ENCODE measurements around the gene SLC7A11. TPM values are rescaled to one million over a fixed set of nuclear protein-coding genes. Genes with fewer than 3 reads are reported as not detected.
"Not testable (repeated sequence)": the region's sequence is repeated elsewhere in the genome, so short reads cannot be mapped to it uniquely, and the experiment has no call there.

Gene SLC7A11
- total RNA-seq, 1 donor from 2014 or later: 0.75 TPM

GRCh38 chr4:138222046-138222445 is 20.1 kb downstream of the SLC7A11 start:
- no peak for DNase-seq (ENCODE audit: low spot score in 2 of 2)
- H3K27me3 ChIP-seq: no peaks in the 10 kb centered on the region
- peak overlapping the region in 1 of 2 donors; percentile 6 for H3K27ac ChIP-seq
- no peak overlapping the region for H3K4me3 ChIP-seq
- peaks cover 0 to 2% of the 10 kb centered on the region in 2 donors for H3K4me1 ChIP-seq
- no peaks in the 10 kb centered on the region for H3K36me3 ChIP-seq
- intact Hi-C loops (cut with DNase I): no loop called here
- no peaks in the 10 kb centered on the region for H3K9me3 ChIP-seq
- TF ChIP-seq CTCF (IDR thresholded peaks at IDR 0.05): no peak

GRCh38 chr4:138218976-138219375 is 23.2 kb downstream of the SLC7A11 start:
- H3K27me3 ChIP-seq: no peaks in the 10 kb centered on the region
- no peak for TF ChIP-seq CTCF (IDR thresholded peaks at IDR 0.05)
- H3K9me3 ChIP-seq: no peaks in the 10 kb centered on the region
- DNase-seq (ENCODE audit: low spot score in 2 of 2): no peak
- intact Hi-C loops (cut with DNase I): no loop called here
- peaks cover 0 to 6% of the 10 kb centered on the region in 2 donors for H3K4me1 ChIP-seq
- H3K4me3 ChIP-seq: no peak overlapping the region
- no peaks in the 10 kb centered on the region for H3K36me3 ChIP-seq
- H3K27ac ChIP-seq: no peak overlapping the region

- Histone ChIP-seq H3K4me3 (no peak overlapping the region), H3K4me1 (peaks cover 0 to 6% of the 10 kb centered on the region in 2 donors), H3K27ac (no peak overlapping the region), H3K27me3 (no peaks in the 10 kb centered on the region), H3K36me3 (no peaks in the 10 kb centered on the region), H3K9me3 (no peaks in the 10 kb centered on the region)
- intact Hi-C loops (cut with DNase I): no loop called here
- DNase-seq (ENCODE audit: low spot score in 2 of 2): no peak
- TF ChIP-seq CTCF (IDR thresholded peaks at IDR 0.05): no peak
Measured at GRCh38 chr4:138217567-138217966, 24.6 kb downstream of the SLC7A11 start.

- no peak overlapping the region for H3K4me3 ChIP-seq
Measured at GRCh38 chr4:138216272-138216867, 25.8 kb downstream of the SLC7A11 start.

GRCh38 chr4:138210576-138210975 is 31.6 kb downstream of the SLC7A11 start:
- H3K9me3 ChIP-seq; H3K27ac ChIP-seq; H3K36me3 ChIP-seq; intact Hi-C loops (cut with DNase I); H3K4me1 ChIP-seq; DNase-seq (ENCODE audit: low spot score in 2 of 2); H3K27me3 ChIP-seq; H3K4me3 ChIP-seq: not testable (repeated sequence)

More at GRCh38 chr4:138216272-138216867, 25.8 kb downstream of the SLC7A11 start:
- intact Hi-C loops (cut with DNase I): no loop called here
- no peaks in the 10 kb centered on the region for H3K27me3 ChIP-seq
- no peaks in the 10 kb centered on the region for H3K36me3 ChIP-seq
- TF ChIP-seq CTCF (IDR thresholded peaks at IDR 0.05): no peak
- no peaks in the 10 kb centered on the region for H3K9me3 ChIP-seq
- peaks cover 0 to 4% of the 10 kb centered on the region in 2 donors for H3K4me1 ChIP-seq
- no peak overlapping the region for H3K27ac ChIP-seq
- DNase-seq (ENCODE audit: low spot score in 2 of 2): no peak

GRCh38 chr4:138209094-138209493 is 33.1 kb downstream of the SLC7A11 start:
- H3K4me3 ChIP-seq: no peak overlapping the region
- DNase-seq (ENCODE audit: low spot score in 2 of 2): no peak
- H3K4me1 ChIP-seq: no peaks in the 10 kb centered on the region
- H3K27ac ChIP-seq: no peak overlapping the region
- no peaks in the 10 kb centered on the region for H3K36me3 ChIP-seq
- no peaks in the 10 kb centered on the region for H3K27me3 ChIP-seq
- no peaks in the 10 kb centered on the region for H3K9me3 ChIP-seq
- no peak for TF ChIP-seq CTCF (IDR thresholded peaks at IDR 0.05)
- intact Hi-C loops (cut with DNase I): no loop called here

Measured in ascending aorta (tissue), 2 donors.